ENCODE data around the gene UTS2.

UTS2 gene

DNA sequence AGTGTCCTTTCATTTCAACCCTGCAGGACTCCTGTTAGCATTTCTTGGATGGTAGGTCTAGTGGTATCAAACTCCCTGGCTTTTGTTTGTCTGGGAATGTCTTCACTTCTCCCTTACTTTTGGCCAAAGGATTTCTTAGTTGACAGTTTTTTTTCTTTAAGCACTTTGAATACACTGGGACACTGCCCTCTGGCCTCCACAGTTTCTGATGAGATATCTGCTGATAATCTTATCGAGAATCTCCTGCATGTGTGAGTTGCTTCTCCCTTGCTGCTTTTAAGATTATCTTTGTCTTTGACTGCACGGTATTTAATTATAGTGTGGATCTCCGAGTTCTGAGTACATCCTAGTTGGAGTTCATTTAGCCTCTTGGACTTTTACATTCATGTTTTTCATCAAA is 13.3 kb downstream of the UTS2 start:
- no peak overlapping the region for H3K4me3 ChIP-seq (ENCODE audit: insufficient read depth in 1 of 2, low read depth in 1 of 2, low read length in 2 of 2)
- H4K8ac ChIP-seq (ENCODE audit: low read length) = no peak overlapping the region
- peaks cover 28% of the 10 kb centered on the region for H3K9me3 ChIP-seq (ENCODE audit: control insufficient read depth, low read length)
- no peak overlapping the region for H4K91ac ChIP-seq (ENCODE audit: low read length)
- no peak overlapping the region for H2BK5ac ChIP-seq (ENCODE audit: low read depth, low read length, poor library complexity, severe bottlenecking)
- no peak overlapping the region for H2AFZ ChIP-seq (ENCODE audit: low read depth, low read length)
- WGBS = 94% methylated on average over 3 of the region's 3 CpGs
- no peaks in the 10 kb centered on the region for H3K4me1 ChIP-seq (ENCODE audit: control insufficient read depth, insufficient read depth, low read depth, low read length)
- no peak overlapping the region for H2BK15ac ChIP-seq (ENCODE audit: low read depth, poor library complexity, severe bottlenecking)
- peaks cover 8 to 95% of the 10 kb centered on the region in 2 experiments for H3K36me3 ChIP-seq (ENCODE audit: control insufficient read depth in 1 of 2, insufficient read depth in 2 of 2, low read depth in 1 of 2, low read length in 2 of 2)
- no peak overlapping the region for H2BK12ac ChIP-seq (ENCODE audit: low read length in 2 of 2)
- H3K27me3 ChIP-seq (ENCODE audit: control insufficient read depth in 1 of 2, insufficient read depth in 1 of 2, low read length in 2 of 2) = no peaks in the 10 kb centered on the region
- H2AK5ac ChIP-seq (ENCODE audit: low read length, severe bottlenecking) = no peak overlapping the region
- no peaks in the 10 kb centered on the region for H3K79me1 ChIP-seq (replicated peaks; ENCODE audit: low read length, poor library complexity, severe bottlenecking)
- H3K18ac ChIP-seq (ENCODE audit: low read depth in 1 of 2, low read length in 2 of 2) = no peak overlapping the region
- no peak overlapping the region for H2BK120ac ChIP-seq (ENCODE audit: low read depth, low read length)
- no peak overlapping the region for H3K27ac ChIP-seq (ENCODE audit: low read length, poor library complexity, severe bottlenecking)
- no peak overlapping the region for H3K4me2 ChIP-seq (ENCODE audit: low read length, poor library complexity, severe bottlenecking)
- no peak for DNase-seq
- no peak overlapping the region for H3K23ac ChIP-seq (ENCODE audit: low read length in 2 of 2)
- no peak overlapping the region for H3K14ac ChIP-seq (ENCODE audit: low read length in 2 of 2)
- H3K4ac ChIP-seq (ENCODE audit: low read depth in 1 of 2, low read length in 2 of 2) = no peak overlapping the region
- H3K9ac ChIP-seq (ENCODE audit: low read length) = no peak overlapping the region

- no peak overlapping the region for H2BK120ac ChIP-seq (ENCODE audit: low read depth, low read length)
- no peak overlapping the region for H3K4me2 ChIP-seq (ENCODE audit: low read length, poor library complexity, severe bottlenecking)
- H3K27ac ChIP-seq (ENCODE audit: low read length, poor library complexity, severe bottlenecking) = no peak overlapping the region
- H3K9me3 ChIP-seq (ENCODE audit: control insufficient read depth, low read length) = peaks cover 28% of the 10 kb centered on the region
- no peak overlapping the region for H3K18ac ChIP-seq (ENCODE audit: low read depth in 1 of 2, low read length in 2 of 2)
- H3K4me1 ChIP-seq (ENCODE audit: control insufficient read depth, insufficient read depth, low read depth, low read length) = no peaks in the 10 kb centered on the region
- no peak overlapping the region for H4K91ac ChIP-seq (ENCODE audit: low read length)
- H3K4me3 ChIP-seq (ENCODE audit: insufficient read depth in 1 of 2, low read depth in 1 of 2, low read length in 2 of 2) = peak overlapping the region in 1 of 2 experiments; percentile 12
- no peak overlapping the region for H2BK12ac ChIP-seq (ENCODE audit: low read length in 2 of 2)
- peaks cover 8 to 92% of the 10 kb centered on the region in 2 experiments for H3K36me3 ChIP-seq (ENCODE audit: control insufficient read depth in 1 of 2, insufficient read depth in 2 of 2, low read depth in 1 of 2, low read length in 2 of 2)
- DNase-seq = no peak
- no peak overlapping the region for H3K9ac ChIP-seq (ENCODE audit: low read length)
- 100% methylated on average over 1 of the region's 2 CpGs for WGBS
- H2BK15ac ChIP-seq (ENCODE audit: low read depth, poor library complexity, severe bottlenecking) = no peak overlapping the region
- H2AK5ac ChIP-seq (ENCODE audit: low read length, severe bottlenecking) = no peak overlapping the region
- H3K27me3 ChIP-seq (ENCODE audit: control insufficient read depth in 1 of 2, insufficient read depth in 1 of 2, low read length in 2 of 2) = no peaks in the 10 kb centered on the region
- H4K8ac ChIP-seq (ENCODE audit: low read length) = no peak overlapping the region
- no peak overlapping the region for H3K14ac ChIP-seq (ENCODE audit: low read length in 2 of 2)
- H3K23ac ChIP-seq (ENCODE audit: low read length in 2 of 2) = no peak overlapping the region
- H2BK5ac ChIP-seq (ENCODE audit: low read depth, low read length, poor library complexity, severe bottlenecking) = no peak overlapping the region
- H3K4ac ChIP-seq (ENCODE audit: low read depth in 1 of 2, low read length in 2 of 2) = no peak overlapping the region
- no peak overlapping the region for H2AFZ ChIP-seq (ENCODE audit: low read depth, low read length)
- H3K79me1 ChIP-seq (replicated peaks; ENCODE audit: low read length, poor library complexity, severe bottlenecking) = no peaks in the 10 kb centered on the region
These were observed 14.2 kb downstream of the UTS2 start for GRCh38 chr1:7838714-7839113.

DNA sequence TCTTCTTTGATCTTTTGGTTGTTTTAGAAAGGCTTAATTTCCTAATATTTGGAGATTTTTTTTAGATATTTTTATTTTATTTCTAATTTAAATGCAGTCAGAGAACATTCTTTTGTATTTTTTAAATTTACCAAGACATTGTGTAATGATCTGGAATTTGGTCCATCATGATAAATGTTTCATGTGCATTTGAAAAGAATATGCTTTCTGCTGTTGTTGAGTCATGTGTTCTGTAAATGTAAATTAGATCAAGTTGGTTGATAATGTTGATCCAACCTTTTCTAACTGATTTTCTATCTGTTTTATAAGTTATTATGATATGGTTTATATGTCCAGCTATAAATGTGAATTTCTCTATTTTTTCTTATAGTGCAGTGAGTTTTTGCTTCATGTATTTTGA is 19.8 kb downstream of the UTS2 start:
- Histone ChIP-seq H3K9ac (ENCODE audit: low read length) (no peak overlapping the region), H3K79me1 (replicated peaks; ENCODE audit: low read length, poor library complexity, severe bottlenecking) (no peaks in the 10 kb centered on the region), H3K23ac (ENCODE audit: low read length in 2 of 2) (no peak overlapping the region), H3K18ac (ENCODE audit: low read depth in 1 of 2, low read length in 2 of 2) (no peak overlapping the region), H3K4me2 (ENCODE audit: low read length, poor library complexity, severe bottlenecking) (no peak overlapping the region), H2BK15ac (ENCODE audit: low read depth, poor library complexity, severe bottlenecking) (no peak overlapping the region), H4K8ac (ENCODE audit: low read length) (no peak overlapping the region), H3K27me3 (ENCODE audit: control insufficient read depth in 1 of 2, insufficient read depth in 1 of 2, low read length in 2 of 2) (no peaks in the 10 kb centered on the region), H2BK120ac (ENCODE audit: low read depth, low read length) (no peak overlapping the region), H2AK5ac (ENCODE audit: low read length, severe bottlenecking) (no peak overlapping the region), H2BK5ac (ENCODE audit: low read depth, low read length, poor library complexity, severe bottlenecking) (no peak overlapping the region), H3K4me3 (ENCODE audit: insufficient read depth in 1 of 2, low read depth in 1 of 2, low read length in 2 of 2) (no peak overlapping the region), H2BK12ac (ENCODE audit: low read length in 2 of 2) (no peak overlapping the region), H3K14ac (ENCODE audit: low read length in 2 of 2) (no peak overlapping the region), H3K4ac (ENCODE audit: low read depth in 1 of 2, low read length in 2 of 2) (no peak overlapping the region), H3K27ac (ENCODE audit: low read length, poor library complexity, severe bottlenecking) (no peak overlapping the region), H3K9me3 (ENCODE audit: control insufficient read depth, low read length) (peaks cover 12% of the 10 kb centered on the region), H2AFZ (ENCODE audit: low read depth, low read length) (no peak overlapping the region), H3K4me1 (ENCODE audit: control insufficient read depth, insufficient read depth, low read depth, low read length) (no peaks in the 10 kb centered on the region), H3K36me3 (ENCODE audit: control insufficient read depth in 1 of 2, insufficient read depth in 2 of 2, low read depth in 1 of 2, low read length in 2 of 2) (peaks cover 12 to 77% of the 10 kb centered on the region in 2 experiments), H4K91ac (ENCODE audit: low read length) (no peak overlapping the region)
- no peak for DNase-seq

GRCh38 chr1:7831458-7831857 is 21.4 kb downstream of the UTS2 start:
- H2BK5ac ChIP-seq (ENCODE audit: low read depth, low read length, poor library complexity, severe bottlenecking) = no peak overlapping the region
- no peak overlapping the region for H3K14ac ChIP-seq (ENCODE audit: low read length in 2 of 2)
- H3K4me2 ChIP-seq (ENCODE audit: low read length, poor library complexity, severe bottlenecking) = no peak overlapping the region
- no peak overlapping the region for H3K4ac ChIP-seq (ENCODE audit: low read depth in 1 of 2, low read length in 2 of 2)
- WGBS = 85% methylated on average over 2 of the region's 3 CpGs
- H3K4me3 ChIP-seq (ENCODE audit: insufficient read depth in 1 of 2, low read depth in 1 of 2, low read length in 2 of 2) = no peak overlapping the region
- no peak overlapping the region for H2BK12ac ChIP-seq (ENCODE audit: low read length in 2 of 2)
- H3K18ac ChIP-seq (ENCODE audit: low read depth in 1 of 2, low read length in 2 of 2) = no peak overlapping the region
- DNase-seq = no peak
- H3K27ac ChIP-seq (ENCODE audit: low read length, poor library complexity, severe bottlenecking) = no peak overlapping the region
- no peaks in the 10 kb centered on the region for H3K79me1 ChIP-seq (replicated peaks; ENCODE audit: low read length, poor library complexity, severe bottlenecking)
- H3K27me3 ChIP-seq (ENCODE audit: control insufficient read depth in 1 of 2, insufficient read depth in 1 of 2, low read length in 2 of 2) = no peaks in the 10 kb centered on the region
- no peak overlapping the region for H4K8ac ChIP-seq (ENCODE audit: low read length)
- no peaks in the 10 kb centered on the region for H3K4me1 ChIP-seq (ENCODE audit: control insufficient read depth, insufficient read depth, low read depth, low read length)
- no peak overlapping the region for H2BK120ac ChIP-seq (ENCODE audit: low read depth, low read length)
- H3K23ac ChIP-seq (ENCODE audit: low read length in 2 of 2) = no peak overlapping the region
- H3K9ac ChIP-seq (ENCODE audit: low read length) = no peak overlapping the region
- H2AK5ac ChIP-seq (ENCODE audit: low read length, severe bottlenecking) = no peak overlapping the region
- no peak overlapping the region for H4K91ac ChIP-seq (ENCODE audit: low read length)
- no peak overlapping the region for H2BK15ac ChIP-seq (ENCODE audit: low read depth, poor library complexity, severe bottlenecking)
- no peak overlapping the region for H2AFZ ChIP-seq (ENCODE audit: low read depth, low read length)
- H3K36me3 ChIP-seq (ENCODE audit: control insufficient read depth in 1 of 2, insufficient read depth in 2 of 2, low read depth in 1 of 2, low read length in 2 of 2) = peaks cover 16 to 77% of the 10 kb centered on the region in 2 experiments
- no peaks in the 10 kb centered on the region for H3K9me3 ChIP-seq (ENCODE audit: control insufficient read depth, low read length)
